ENCODE data around the gene OBP2A. TPM values are rescaled to one million over a fixed set of nuclear protein-coding genes. Genes with fewer than 3 reads are reported as not detected.

Gene OBP2A
- total RNA-seq, 1 donor from 2014 or later = not detected

- no peak overlapping the region for H3K27ac Mint-ChIP-seq
- H3K36me3 Mint-ChIP-seq (ENCODE audit: insufficient read depth) = no peaks in the 10 kb centered on the region
- no peak for DNase-seq (ENCODE audit: low spot score, unreplicated experiment)
Observed at GRCh38 chr9:135523521-135524129, 22.3 kb upstream of the OBP2A start.

GRCh38 chr9:135524130-135524861, 21.6 kb upstream of the OBP2A start:
- no peaks in the 10 kb centered on the region for H3K36me3 Mint-ChIP-seq (ENCODE audit: insufficient read depth)
- TF ChIP-seq, protein P1, sequence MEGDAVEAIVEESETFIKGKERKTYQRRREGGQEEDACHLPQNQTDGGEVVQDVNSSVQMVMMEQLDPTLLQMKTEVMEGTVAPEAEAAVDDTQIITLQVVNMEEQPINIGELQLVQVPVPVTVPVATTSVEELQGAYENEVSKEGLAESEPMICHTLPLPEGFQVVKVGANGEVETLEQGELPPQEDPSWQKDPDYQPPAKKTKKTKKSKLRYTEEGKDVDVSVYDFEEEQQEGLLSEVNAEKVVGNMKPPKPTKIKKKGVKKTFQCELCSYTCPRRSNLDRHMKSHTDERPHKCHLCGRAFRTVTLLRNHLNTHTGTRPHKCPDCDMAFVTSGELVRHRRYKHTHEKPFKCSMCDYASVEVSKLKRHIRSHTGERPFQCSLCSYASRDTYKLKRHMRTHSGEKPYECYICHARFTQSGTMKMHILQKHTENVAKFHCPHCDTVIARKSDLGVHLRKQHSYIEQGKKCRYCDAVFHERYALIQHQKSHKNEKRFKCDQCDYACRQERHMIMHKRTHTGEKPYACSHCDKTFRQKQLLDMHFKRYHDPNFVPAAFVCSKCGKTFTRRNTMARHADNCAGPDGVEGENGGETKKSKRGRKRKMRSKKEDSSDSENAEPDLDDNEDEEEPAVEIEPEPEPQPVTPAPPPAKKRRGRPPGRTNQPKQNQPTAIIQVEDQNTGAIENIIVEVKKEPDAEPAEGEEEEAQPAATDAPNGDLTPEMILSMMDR (IDR thresholded peaks at IDR 0.05; ENCODE audit: unreplicated experiment) = no peak
- H3K9me3 Mint-ChIP-seq (ENCODE audit: low read depth) = peaks cover 4% of the 10 kb centered on the region
- H3K27ac Mint-ChIP-seq = no peak overlapping the region
- no peak for DNase-seq (ENCODE audit: low spot score, unreplicated experiment)
- no peak overlapping the region for H3K4me3 Mint-ChIP-seq (ENCODE audit: low read depth)
- peaks cover 6% of the 10 kb centered on the region for H3K27me3 Mint-ChIP-seq
- H3K4me1 Mint-ChIP-seq (ENCODE audit: low read depth) = no peaks in the 10 kb centered on the region

More at GRCh38 chr9:135523521-135524129, 22.3 kb upstream of the OBP2A start:
- Mint-ChIP-seq H3K9me3 (ENCODE audit: low read depth) (peaks cover 5% of the 10 kb centered on the region), H3K27me3 (peaks cover 5% of the 10 kb centered on the region), H3K4me1 (ENCODE audit: low read depth) (no peaks in the 10 kb centered on the region), H3K4me3 (ENCODE audit: low read depth) (no peak overlapping the region)
- TF ChIP-seq, protein P1 (IDR thresholded peaks at IDR 0.05; ENCODE audit: unreplicated experiment) = no peak

- no peak overlapping the region for H3K27ac Mint-ChIP-seq
- no peaks in the 10 kb centered on the region for H3K36me3 Mint-ChIP-seq (ENCODE audit: insufficient read depth)
- peaks cover 2% of the 10 kb centered on the region for H3K4me1 Mint-ChIP-seq (ENCODE audit: low read depth)
- no peak overlapping the region for H3K4me3 Mint-ChIP-seq (ENCODE audit: low read depth)
- H3K27me3 Mint-ChIP-seq = peaks cover 14% of the 10 kb centered on the region
- H3K9me3 Mint-ChIP-seq (ENCODE audit: low read depth) = no peaks in the 10 kb centered on the region
- TF ChIP-seq, protein P1 (IDR thresholded peaks at IDR 0.05; ENCODE audit: unreplicated experiment) = no peak
- no peak for DNase-seq (ENCODE audit: low spot score, unreplicated experiment)
Observed at GRCh38 chr9:135525241-135526088, 20.5 kb upstream of the OBP2A start.

DNA sequence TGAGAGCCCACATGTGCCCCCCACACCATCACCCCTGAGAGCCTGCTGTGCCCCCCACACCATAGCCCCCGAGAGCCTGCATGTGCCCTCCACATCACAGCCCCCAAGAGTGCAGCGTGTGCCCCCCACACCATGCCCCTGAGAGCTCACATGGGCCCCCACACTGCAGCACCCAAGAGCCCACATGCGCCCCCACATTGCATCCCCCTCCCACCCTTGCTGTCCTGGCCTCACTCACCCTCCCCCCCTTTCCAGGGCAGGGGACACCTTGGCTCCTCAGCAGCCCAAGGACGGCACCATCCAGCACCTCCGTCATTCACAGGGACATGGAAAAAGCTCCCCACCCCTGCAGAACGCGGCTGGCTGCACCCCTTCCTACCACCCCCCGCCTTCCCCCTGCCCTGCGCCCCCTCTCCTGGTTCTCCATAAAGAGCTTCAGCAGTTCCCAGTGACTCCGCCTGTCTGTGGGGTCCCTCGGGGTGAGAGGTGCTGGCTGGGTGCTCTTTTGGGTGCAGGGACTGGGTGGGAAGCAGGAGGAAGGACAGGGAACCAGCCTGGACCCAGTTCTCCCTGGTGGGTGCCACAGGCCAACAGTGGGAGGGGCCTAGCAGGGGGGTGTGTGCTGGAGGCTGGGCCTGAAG, 19.7 kb upstream of the OBP2A start:
- Mint-ChIP-seq H3K4me1 (ENCODE audit: low read depth) (peaks cover 4% of the 10 kb centered on the region), H3K27ac (no peak overlapping the region), H3K9me3 (ENCODE audit: low read depth) (no peaks in the 10 kb centered on the region), H3K36me3 (ENCODE audit: insufficient read depth) (no peaks in the 10 kb centered on the region), H3K27me3 (peaks cover 13% of the 10 kb centered on the region), H3K4me3 (ENCODE audit: low read depth) (no peak overlapping the region)
- TF ChIP-seq, protein P1 (IDR thresholded peaks at IDR 0.05; ENCODE audit: unreplicated experiment) = no peak
- DNase-seq (ENCODE audit: low spot score, unreplicated experiment) = no peak
